Measurements from ENCODE around the gene NCKAP5L.
"Not testable (repeated sequence)": the region's sequence is repeated elsewhere in the genome, so short reads cannot be mapped to it uniquely, and the experiment has no call there.

NCKAP5L gene

GRCh38 chr12:49828133-49829091, at the start of gene NCKAP5L:
TSS of gene NCKAP5L (minus strand) at chr12:49828413. CDS start at chr12:49804044, 24,369 bp downstream.
- intact Hi-C loops (cut with DNase I) = no loop called here
- peak; percentile 90 to 98 (median 96) for DNase-seq

GRCh38 chr12:49877066-49877465, 48.9 kb upstream of the NCKAP5L start:
- peak in 30 of 42 donors; percentile 30 to 88 (median 52) for DNase-seq
- intact Hi-C loops (cut with DNase I) = no loop called here

DNA sequence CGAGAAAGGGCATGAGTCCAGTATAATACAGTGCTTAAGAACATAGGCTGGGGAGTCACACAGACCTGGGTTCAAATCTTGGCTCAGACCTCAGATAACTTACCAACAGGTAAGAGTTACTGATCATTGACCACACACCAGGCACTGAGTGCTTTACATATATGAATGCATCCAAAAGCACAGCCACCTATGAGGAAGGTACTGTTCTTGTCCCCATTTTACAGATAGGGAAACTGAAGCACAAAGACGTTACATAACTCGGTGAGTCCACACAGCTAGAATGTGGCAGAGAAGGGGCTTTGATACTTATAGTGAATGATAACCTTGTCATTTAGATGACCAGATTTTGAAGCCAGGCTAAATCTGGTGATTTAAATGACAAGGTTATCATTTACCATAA, 47.9 kb upstream of the NCKAP5L start:
- intact Hi-C loops (cut with DNase I) = no loop called here
- DNase-seq = no peak

GRCh38 chr12:49875115-49875720, 47.0 kb upstream of the NCKAP5L start:
- DNase-seq = peak in 11 of 42 donors; percentile 16 to 73 (median 49)
- intact Hi-C loops (cut with DNase I) = no loop called here

DNA sequence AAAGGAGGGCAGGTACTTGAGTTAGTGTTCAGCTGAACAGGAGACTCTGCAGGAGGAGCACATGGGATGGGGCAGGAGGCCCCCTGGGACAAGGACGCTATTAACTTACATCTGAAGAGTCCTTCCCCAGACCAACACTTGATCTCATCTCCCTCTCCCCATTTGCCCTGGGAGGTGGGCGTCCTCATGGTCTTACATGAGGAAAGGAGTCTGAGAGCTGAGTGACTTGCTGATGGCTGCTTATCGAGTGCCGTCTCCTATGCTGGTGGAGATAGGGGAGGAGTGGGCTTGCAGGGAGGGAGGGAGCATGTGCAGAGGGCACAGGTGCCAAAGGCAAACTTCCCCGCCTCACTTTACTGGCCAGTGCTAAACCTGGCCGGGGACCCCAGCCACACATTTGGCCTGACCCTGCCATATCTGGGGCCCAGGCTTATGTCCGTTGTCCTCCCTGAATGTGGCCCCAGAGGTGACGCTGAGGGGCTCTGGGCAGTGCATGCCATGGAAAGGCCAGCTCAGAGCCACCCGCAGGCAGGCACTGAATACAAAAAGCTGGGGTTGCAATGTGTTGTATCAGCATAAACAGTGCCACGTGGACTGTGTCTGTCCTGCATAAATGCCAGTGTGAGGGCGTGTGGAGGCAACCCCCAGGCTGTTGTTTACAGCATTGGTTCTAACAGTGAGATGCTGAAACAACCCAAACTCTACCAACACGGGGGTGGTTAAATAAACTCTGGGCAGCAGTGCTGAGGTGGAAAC, 46.1 kb upstream of the NCKAP5L start:
- intact Hi-C loops (cut with DNase I) = no loop called here
- peak in 27 of 42 donors; percentile 39 to 79 (median 63) for DNase-seq

DNA sequence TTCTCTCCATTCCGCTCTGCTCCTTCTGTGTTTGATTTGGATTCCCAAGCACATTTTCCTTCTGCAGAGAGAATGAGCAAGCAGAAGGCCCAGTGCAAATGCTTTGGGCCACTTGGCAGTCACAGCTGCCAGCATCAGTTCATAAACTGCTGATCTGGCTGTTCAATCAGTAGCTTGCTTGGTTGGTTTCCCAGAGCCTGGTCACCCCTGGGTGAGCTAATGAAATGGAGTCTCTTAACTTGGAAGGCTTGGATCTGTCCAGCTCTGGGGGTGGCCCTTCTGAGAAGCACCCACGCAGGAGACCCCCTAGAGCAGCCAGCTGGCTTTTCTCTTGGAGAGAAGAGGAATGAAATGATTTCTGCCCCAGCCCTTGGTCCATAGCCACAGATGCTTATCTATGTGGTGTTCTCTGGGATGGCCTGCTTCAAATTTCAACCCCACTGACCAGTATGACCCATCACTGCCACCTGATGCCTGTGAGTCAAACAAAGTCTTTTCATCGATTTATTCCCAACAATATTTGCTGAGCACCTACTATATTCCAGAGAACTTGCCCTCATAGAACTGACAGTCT, 45.2 kb upstream of the NCKAP5L start:
- intact Hi-C loops (cut with DNase I) = no loop called here
- peak in 14 of 42 donors; percentile 22 to 77 (median 56) for DNase-seq

GRCh38 chr12:49872781-49873181, 44.6 kb upstream of the NCKAP5L start:
- DNase-seq = peak in 20 of 42 donors; percentile 33 to 75 (median 56)
- intact Hi-C loops (cut with DNase I) = no loop called here

DNA sequence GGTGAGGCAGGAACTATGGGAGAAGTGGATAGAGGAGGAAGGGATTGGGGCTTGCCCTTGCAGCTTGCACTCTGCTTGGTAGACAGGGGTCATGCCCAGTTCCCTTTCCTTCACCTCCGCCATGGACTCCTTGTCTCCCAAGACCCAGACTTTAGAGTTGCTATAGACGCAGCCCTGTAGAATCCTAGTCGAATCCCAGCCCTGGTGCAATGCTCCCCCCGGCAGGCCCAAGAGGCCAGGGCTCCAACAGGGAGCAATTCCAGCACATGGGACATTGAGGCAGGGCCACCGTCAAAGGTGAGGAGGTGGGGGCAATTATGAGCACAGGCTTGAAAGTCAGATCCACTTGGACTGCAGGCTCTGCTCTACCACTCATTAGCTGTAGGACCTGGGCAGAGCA, 44.2 kb upstream of the NCKAP5L start:
- intact Hi-C loops (cut with DNase I) = no loop called here
- DNase-seq = peak in 4 of 42 donors; percentile 2 to 41 (median 32)

DNA sequence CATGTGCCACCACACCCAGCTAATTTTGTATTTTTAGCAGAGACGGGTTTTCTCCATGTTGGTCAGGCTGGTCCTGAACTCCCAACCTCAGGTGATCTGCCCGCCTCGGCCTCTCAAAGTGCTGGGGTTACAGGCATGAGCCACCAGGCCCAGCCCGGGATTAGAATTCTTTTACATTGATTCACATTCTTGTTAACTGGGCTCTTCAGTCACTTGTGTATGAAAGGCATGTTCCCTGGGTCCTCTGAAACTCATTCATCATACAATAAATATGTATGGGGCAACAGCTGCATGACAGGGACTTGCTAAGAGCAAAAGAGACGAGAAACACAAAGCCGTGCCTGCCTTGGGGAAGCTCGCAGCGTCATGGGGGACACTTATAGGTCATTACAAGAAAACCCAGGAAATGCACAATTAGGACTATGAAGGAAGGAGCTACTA, 43.6 kb upstream of the NCKAP5L start:
- peak in 2 of 42 donors; percentile 3 to 32 for DNase-seq
- intact Hi-C loops (cut with DNase I) = not testable (repeated sequence)

DNA sequence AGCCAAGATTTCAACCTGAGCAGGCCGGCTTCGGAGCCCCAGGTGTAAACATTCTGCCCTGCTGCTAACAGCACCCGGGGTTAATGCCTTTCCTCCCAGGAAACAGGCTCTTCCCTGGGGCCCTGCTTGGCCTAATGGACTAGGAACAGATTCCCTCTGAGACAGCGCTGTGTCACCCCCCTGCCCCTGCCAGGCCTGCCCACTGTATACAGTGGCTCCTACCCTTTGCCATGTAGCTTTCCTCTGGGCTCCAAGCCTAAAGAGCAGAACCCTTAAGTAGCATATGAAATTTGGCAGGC, 43.0 kb upstream of the NCKAP5L start:
- intact Hi-C loops (cut with DNase I) = no loop called here
- peak in 1 of 42 donors; percentile 24 for DNase-seq

GRCh38 chr12:49870501-49871262, 42.5 kb upstream of the NCKAP5L start:
- peak in 3 of 42 donors; percentile 1 to 36 (median 23) for DNase-seq
- intact Hi-C loops (cut with DNase I) = no loop called here

GRCh38 chr12:49869816-49870500, 41.7 kb upstream of the NCKAP5L start:
- peak in 3 of 42 donors; percentile 2 to 41 (median 25) for DNase-seq
- intact Hi-C loops (cut with DNase I) = loop anchor here (5.0 to 10.0 kb wide), 2 partner anchors 97 to 195 kb away; no protein-coding TSS in a partner anchor

DNA sequence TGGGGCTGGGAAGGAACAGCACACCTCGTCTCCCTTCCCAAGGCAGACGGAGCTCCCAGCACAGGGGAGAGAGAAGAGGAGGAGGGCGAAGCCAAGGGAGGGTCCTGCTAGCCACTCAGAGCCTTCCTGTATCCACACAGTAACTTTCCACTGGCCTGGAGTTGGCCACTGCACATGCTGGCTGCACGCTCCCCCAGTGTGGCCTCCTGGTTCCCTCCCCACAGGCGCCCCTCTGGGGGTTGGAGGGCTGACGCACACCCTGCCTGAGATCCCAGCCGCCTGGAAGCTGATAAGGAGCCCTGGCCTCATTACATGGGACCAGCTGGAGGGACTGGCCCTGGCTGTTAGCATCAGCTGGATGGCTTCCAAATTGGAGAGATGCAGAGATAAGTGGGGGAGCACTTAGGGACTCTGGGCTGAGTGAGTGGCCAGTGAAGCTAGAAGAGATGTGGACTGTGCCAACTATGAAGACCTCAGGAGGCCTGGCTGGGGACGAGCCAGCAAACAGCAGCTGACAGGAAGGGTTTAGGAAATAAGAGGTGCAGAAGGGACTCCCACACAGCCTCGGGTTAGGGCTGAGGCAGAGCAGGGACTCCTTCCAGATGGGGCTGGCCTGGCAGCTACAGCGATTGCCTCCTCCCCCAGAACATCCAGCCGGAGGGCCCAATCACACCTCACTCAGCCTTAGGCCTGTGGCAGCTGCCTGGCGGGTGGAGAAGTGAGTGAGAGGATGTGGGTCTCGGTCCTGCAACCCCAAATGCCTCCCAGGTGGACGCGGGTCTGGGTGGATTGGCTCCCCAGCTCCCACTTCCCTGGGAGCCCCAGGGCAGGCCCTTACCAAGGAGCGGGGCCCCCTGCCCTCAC, 41.0 kb upstream of the NCKAP5L start:
- peak in 36 of 42 donors; percentile 43 to 80 (median 61) for DNase-seq
- intact Hi-C loops (cut with DNase I) = loop anchor here (5.0 to 10.0 kb wide), 2 partner anchors 98 to 196 kb away; no protein-coding TSS in a partner anchor

DNA sequence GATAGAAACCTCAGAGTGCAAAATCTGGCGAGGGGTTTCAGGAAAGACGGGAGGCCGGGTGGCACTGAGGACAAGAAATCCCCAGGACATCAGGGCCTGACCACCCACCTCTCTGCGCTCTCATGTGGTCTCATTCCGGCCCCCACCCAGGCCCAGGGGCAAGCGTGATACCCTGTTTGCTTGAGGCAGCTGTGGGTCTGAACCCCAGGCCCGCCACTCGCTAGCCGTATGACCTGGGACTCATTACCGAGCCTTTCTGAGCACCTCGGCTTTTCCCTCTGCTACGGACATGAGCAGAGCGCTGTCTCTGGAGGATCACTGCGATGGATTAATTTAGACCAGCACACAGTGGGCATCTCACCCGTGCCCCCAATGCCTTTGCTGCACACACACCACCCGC, 40.2 kb upstream of the NCKAP5L start:
- peak in 2 of 42 donors; percentile 10 to 27 for DNase-seq
- intact Hi-C loops (cut with DNase I) = loop anchor here (5.0 to 10.0 kb wide), 2 partner anchors 99 to 196 kb away; no protein-coding TSS in a partner anchor

DNA sequence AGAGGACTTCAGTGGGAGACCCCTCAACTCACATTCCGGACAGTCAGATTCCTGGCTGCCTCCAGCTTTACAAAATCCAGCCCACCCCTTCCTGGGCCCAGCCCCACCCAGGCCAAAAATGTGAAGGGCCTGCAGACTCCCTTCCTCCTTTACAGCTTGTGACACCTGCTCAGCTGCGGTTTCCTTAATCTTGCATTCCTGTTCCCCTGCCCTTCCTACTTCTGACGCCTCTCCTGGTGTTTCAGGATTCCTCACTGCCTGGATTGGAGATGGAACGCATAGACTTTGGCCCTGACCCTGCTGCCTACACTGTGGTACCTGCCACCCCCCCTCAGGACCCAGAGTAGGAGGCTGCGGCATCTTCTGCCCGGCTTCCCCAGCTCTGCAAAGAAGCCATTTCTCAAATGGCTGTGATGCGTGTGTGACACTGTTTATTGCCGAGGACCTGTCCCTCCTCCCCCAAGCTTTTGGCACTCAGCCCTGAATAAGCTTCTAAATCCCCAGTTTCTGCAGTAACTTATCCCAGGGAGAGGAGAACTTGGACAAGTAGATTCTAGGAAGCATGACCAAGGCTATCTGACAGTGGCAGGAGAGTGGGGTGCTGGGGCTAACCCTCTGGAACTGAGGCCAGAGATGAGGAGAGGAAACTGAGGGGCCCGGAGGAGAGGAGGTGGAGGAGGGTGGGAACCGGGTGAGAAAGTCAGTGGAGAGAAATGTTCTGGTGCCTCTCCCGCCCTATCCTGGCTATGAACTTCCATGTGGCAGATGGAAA, 39.5 kb upstream of the NCKAP5L start:
- peak in 1 of 42 donors; percentile 43 for DNase-seq
- intact Hi-C loops (cut with DNase I) = loop anchor here (5.0 to 10.0 kb wide), 2 partner anchors 100 to 197 kb away; no protein-coding TSS in a partner anchor

Data from head of caudate nucleus (tissue), 42 donors.